Endothelial cell of umbilical vein (primary cell): ENCODE data around the gene C13orf46. TPM values are rescaled to one million over a fixed set of nuclear protein-coding genes. Genes with fewer than 3 reads are reported as not detected.

Experiments
- BruUV-seq: library from RNA; stranded (reverse); fragments of 400-500 nt; replicated peaks from 2 replicates; lab custom pipeline; 2021; lab: Mats Ljungman, UMichigan
- CTCF ChIA-PET: fragments of 300-600, 350-600 bp; sonication (Branson Sonifier 250); formaldehyde crosslinking; loops from one replicate; lab custom pipeline; 2021; ENCODE audit warnings: antibody characterized with exemption, inconsistent platforms; lab: Charles Lee
- POLR2A ChIA-PET: fragments of 300-600, 350-600 bp; sonication (Branson Sonifier 250); formaldehyde crosslinking; loops from one replicate; lab custom pipeline; 2021; ENCODE audit warnings: antibody characterized with exemption, inconsistent platforms; lab: Charles Lee
- DNase-seq: peaks from one replicate; pipeline ENCODE4 v3.0.0-alpha.2; 2011; ENCODE audit warnings: low read depth, low spot score
- FAIRE-seq: peaks from 2 replicates; lab custom pipeline; 2011; peaks lifted over from hg19 to GRCh38; lab: Jason Lieb, UNC
- H2AFZ ChIP-seq: 2 replicates; pipeline ENCODE4 v1.6.0; 2012; ENCODE audit warnings: low read depth, low read length, control low read depth, inconsistent platforms
- H3K27ac ChIP-seq: 2 replicates; pipeline ENCODE4 v1.5.1; 2011; ENCODE audit warnings: low read depth, mild to moderate bottlenecking, control low read depth, low read length, moderate library complexity; ENCODE audit not compliant: insufficient read depth
- H3K27me3 ChIP-seq, 2 experiments: 2 replicates each; pipeline versions ENCODE4 v1.6.0 to v1.6.1; 2011; ENCODE audit warnings: low read length in 2 of 2, mixed read lengths in 1 of 2; ENCODE audit not compliant: control insufficient read depth in 2 of 2, insufficient read depth in 2 of 2
- H3K36me3 ChIP-seq, 2 experiments: 2 replicates in 1 of 2; 3 replicates in 1 of 2; pipeline ENCODE4 v1.5.1; 2011; ENCODE audit warnings: low read length in 2 of 2, mild to moderate bottlenecking in 1 of 2, moderate library complexity in 1 of 2; ENCODE audit not compliant: control insufficient read depth in 2 of 2, insufficient read depth in 2 of 2; ENCODE audit errors: extremely low read depth in 1 of 2
- H3K4me1 ChIP-seq: 3 replicates; pipeline ENCODE4 v1.5.1; 2011; ENCODE audit warnings: mild to moderate bottlenecking, low read length; ENCODE audit not compliant: control insufficient read depth, insufficient read depth; ENCODE audit errors: extremely low read depth
- H3K4me2 ChIP-seq: 2 replicates; pipeline ENCODE4 v1.6.1; 2011; ENCODE audit warnings: low read length, control low read depth, mixed read lengths; ENCODE audit not compliant: insufficient read depth
- H3K4me3 ChIP-seq, 3 experiments: fragments of 200-600 bp in 1 of 3; sonication (generic), shearing (Covaris generic) in 1 of 3; replicated peaks in 1 of 3; 2 replicates each; pipeline ENCODE4 v1.5.1; 2011 to 2016; ENCODE audit warnings: control low read depth in 3 of 3, low read length in 3 of 3, mild to moderate bottlenecking in 2 of 3, inconsistent platforms in 1 of 3, low read depth in 1 of 3, moderate library complexity in 1 of 3; ENCODE audit not compliant: insufficient read depth in 1 of 3
- H3K79me2 ChIP-seq: 2 replicates; pipeline ENCODE4 v1.6.0; 2012; ENCODE audit warnings: low read length, inconsistent platforms; ENCODE audit not compliant: control insufficient read depth, insufficient read depth
- H3K9ac ChIP-seq: replicated peaks from 2 replicates; pipeline ENCODE3; 2011; ENCODE audit warnings: low read length, control low read depth; ENCODE audit not compliant: insufficient read depth; ENCODE audit errors: extremely low read depth
- H3K9me1 ChIP-seq: replicated peaks from 3 replicates; pipeline ENCODE4 v1.6.0; 2011; ENCODE audit warnings: mild to moderate bottlenecking, low read length; ENCODE audit not compliant: control insufficient read depth, insufficient read depth; ENCODE audit errors: extremely low read depth
- H3K9me3 ChIP-seq: replicated peaks from 2 replicates; pipeline ENCODE4 v1.5.1; 2012; ENCODE audit warnings: low read length, inconsistent platforms; ENCODE audit not compliant: control insufficient read depth, insufficient read depth
- H4K20me1 ChIP-seq: replicated peaks from 2 replicates; pipeline ENCODE3; 2011; ENCODE audit warnings: mild to moderate bottlenecking, low read length; ENCODE audit not compliant: control insufficient read depth, insufficient read depth; ENCODE audit errors: extremely low read depth
- EZH2 ChIP-seq: IDR thresholded peaks from 2 replicates; pipeline ENCODE4 v1.6.1; 2012; ENCODE audit warnings: borderline replicate concordance, low read depth, mild to moderate bottlenecking, moderate library complexity, low read length, inconsistent platforms; ENCODE audit not compliant: severe bottlenecking
- FOS ChIP-seq: IDR thresholded peaks from 2 replicates; pipeline ENCODE4 v1.6.1; 2011; ENCODE audit warnings: mild to moderate bottlenecking, low read length, moderate library complexity, borderline replicate concordance; ENCODE audit not compliant: insufficient read depth
- GATA2 ChIP-seq: IDR thresholded peaks from 2 replicates; pipeline ENCODE4 v1.7.0; 2011; ENCODE audit warnings: low read depth, mild to moderate bottlenecking, moderate library complexity, mixed read lengths, low read length; ENCODE audit not compliant: insufficient read length, insufficient read depth
- JUN ChIP-seq: IDR thresholded peaks from 2 replicates; pipeline ENCODE4 v1.6.1; 2011; ENCODE audit warnings: borderline replicate concordance, low read depth; ENCODE audit not compliant: insufficient read length, insufficient read depth
- MYC ChIP-seq: IDR thresholded peaks from one replicate; pipeline ENCODE4 v1.6.1; 2011; ENCODE audit warnings: mild to moderate bottlenecking, low read depth, low read length
- POLR2A ChIP-seq: IDR thresholded peaks from 2 replicates; pipeline ENCODE4 v1.6.1; 2012; ENCODE audit warnings: low read depth, mild to moderate bottlenecking, control low read depth, low read length
- POLR2AphosphoS5 ChIP-seq: IDR thresholded peaks from 2 replicates; pipeline ENCODE4 v1.6.1; 2012; ENCODE audit warnings: low read depth, mild to moderate bottlenecking, control low read depth, low read length, moderate library complexity; ENCODE audit not compliant: insufficient read depth
- dilution Hi-C: fragments of 300-500 bp; cut with MboI; formaldehyde crosslinking; loops from one replicate; pipeline ENCODE4 v1.15.0; 2019; ENCODE audit warnings: low sequenced_read_pairs; ENCODE audit not compliant: extremely low pct_ligation_motif_present
- intact Hi-C: fragments of 100-400 bp; cut with micrococcal nuclease; formaldehyde crosslinking; loops from one replicate; pipeline ENCODE4 v1.10.0; 2022
- polyA plus RNA-seq, 4 experiments: library from polyadenylated mRNA; depleted of rRNA in 3 of 4; stranded (reverse) in 3 of 4; unstranded in 1 of 4; fragments of >200 nt; gene quantifications; 2 replicates each; pipeline versions ENCODE4 v1.2.1 to v1.2.3, GENCODE V29; 2011 to 2012; ENCODE audit warnings: missing spikeins in 1 of 4
- total RNA-seq: library from RNA; stranded (reverse); gene quantifications from 2 replicates; pipeline ENCODE4 v1.2.3, GENCODE V29; 2021
- TF ChIP-seq, protein P1 (sequence below): IDR thresholded peaks from 2 replicates; pipeline ENCODE4 v1.6.1; 2011; ENCODE audit not compliant: insufficient read depth, insufficient read length
- TF ChIP-seq, protein P2 (sequence below), 2 donors: IDR thresholded peaks; 1 replicate in 1 of 2; 2 replicates in 1 of 2; pipeline ENCODE4 v1.5.1; 2011; ENCODE audit warnings: low read length in 2 of 2, mild to moderate bottlenecking in 2 of 2, moderate library complexity in 2 of 2, control low read depth in 1 of 2, inconsistent platforms in 1 of 2, low read depth in 1 of 2; ENCODE audit not compliant: insufficient read depth in 1 of 2; ENCODE audit errors: extremely low read depth in 1 of 2

C13orf46 gene
- total and polyA plus RNA-seq, 2 donors (not counting 3 experiments of a cell fraction or from before 2014, with no cell fraction given), result 1.3 to 1.7 TPM

DNA sequence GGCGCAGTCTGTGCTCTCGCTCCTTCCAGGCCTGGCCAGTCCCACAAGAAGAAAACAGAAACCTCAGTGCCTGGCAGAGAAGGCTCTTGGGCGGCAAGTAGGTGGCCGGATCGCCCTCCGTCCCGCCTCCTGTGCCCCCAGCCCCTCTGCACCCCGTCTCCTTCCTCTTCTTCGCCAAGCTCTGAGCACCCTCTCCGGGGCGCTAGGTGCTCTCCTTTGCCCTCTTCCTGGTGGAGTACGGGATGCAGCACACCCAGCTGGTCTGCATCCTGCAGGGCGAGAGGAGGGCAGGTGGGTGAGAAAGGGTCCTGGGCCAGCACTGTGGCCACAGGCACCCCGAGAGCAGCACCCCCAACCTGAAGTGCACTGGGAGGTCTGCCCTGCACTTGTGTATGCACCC, 17.3 kb downstream of the C13orf46 start:
- no peak overlapping the region for H3K9ac ChIP-seq
- H3K27me3 ChIP-seq, result no peaks in the 10 kb centered on the region
- no peaks in the 10 kb centered on the region for H3K79me2 ChIP-seq
- no peak for DNase-seq
- no peaks in the 10 kb centered on the region for H3K4me1 ChIP-seq
- H3K9me3 ChIP-seq, result no peaks in the 10 kb centered on the region
- H3K27ac ChIP-seq, result no peak overlapping the region
- H3K4me2 ChIP-seq, result no peak overlapping the region
- dilution Hi-C loops (no loop called here), intact Hi-C loops (no loop called here)
- POLR2A ChIA-PET, result no interaction called here
- no peaks in the 10 kb centered on the region for H3K36me3 ChIP-seq
- TF ChIP-seq, protein P1, sequence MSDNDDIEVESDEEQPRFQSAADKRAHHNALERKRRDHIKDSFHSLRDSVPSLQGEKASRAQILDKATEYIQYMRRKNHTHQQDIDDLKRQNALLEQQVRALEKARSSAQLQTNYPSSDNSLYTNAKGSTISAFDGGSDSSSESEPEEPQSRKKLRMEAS, result no peak
- TF ChIP-seq, protein P2, sequence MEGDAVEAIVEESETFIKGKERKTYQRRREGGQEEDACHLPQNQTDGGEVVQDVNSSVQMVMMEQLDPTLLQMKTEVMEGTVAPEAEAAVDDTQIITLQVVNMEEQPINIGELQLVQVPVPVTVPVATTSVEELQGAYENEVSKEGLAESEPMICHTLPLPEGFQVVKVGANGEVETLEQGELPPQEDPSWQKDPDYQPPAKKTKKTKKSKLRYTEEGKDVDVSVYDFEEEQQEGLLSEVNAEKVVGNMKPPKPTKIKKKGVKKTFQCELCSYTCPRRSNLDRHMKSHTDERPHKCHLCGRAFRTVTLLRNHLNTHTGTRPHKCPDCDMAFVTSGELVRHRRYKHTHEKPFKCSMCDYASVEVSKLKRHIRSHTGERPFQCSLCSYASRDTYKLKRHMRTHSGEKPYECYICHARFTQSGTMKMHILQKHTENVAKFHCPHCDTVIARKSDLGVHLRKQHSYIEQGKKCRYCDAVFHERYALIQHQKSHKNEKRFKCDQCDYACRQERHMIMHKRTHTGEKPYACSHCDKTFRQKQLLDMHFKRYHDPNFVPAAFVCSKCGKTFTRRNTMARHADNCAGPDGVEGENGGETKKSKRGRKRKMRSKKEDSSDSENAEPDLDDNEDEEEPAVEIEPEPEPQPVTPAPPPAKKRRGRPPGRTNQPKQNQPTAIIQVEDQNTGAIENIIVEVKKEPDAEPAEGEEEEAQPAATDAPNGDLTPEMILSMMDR (IDR thresholded peaks at IDR 0.05; ENCODE audit: extremely low read depth in 1 of 2, insufficient read depth in 1 of 2, low read depth in 1 of 2, low read length in 2 of 2), result no peak
- no peak for TF ChIP-seq MYC
- TF ChIP-seq POLR2A, result no peak
- CTCF ChIA-PET, result no interaction called here
- no peaks in the 10 kb centered on the region for H4K20me1 ChIP-seq
- H3K9me1 ChIP-seq, result no peaks in the 10 kb centered on the region
- no peak overlapping the region for H2AFZ ChIP-seq
- no peak overlapping the region for H3K4me3 ChIP-seq
- FAIRE-seq, result no peak
- no TSS peak for BruUV-seq

DNA sequence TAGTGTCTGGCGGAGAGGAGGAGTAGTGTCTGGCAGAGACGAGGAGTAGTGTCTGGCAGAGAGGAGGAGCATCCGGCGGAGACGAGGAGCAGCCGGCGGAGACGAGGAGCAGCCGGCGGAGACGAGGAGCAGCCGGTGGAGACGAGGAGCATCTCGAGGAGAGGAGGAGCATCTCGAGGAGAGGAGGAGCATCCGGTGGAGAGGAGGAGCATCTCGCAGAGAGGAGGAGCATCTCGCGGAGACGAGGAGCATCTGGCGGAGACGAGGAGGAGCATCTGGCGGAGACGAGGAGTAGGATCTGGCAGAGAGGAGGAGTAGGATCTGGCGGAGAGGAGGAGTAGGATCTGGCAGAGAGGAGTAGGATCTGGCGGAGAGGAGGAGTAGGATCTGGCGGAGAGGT, 18.2 kb downstream of the C13orf46 start:
- CTCF ChIA-PET, result no interaction called here
- Histone ChIP-seq H3K79me2 (no peaks in the 10 kb centered on the region), H3K4me3 (no peak overlapping the region), H3K9me1 (no peaks in the 10 kb centered on the region), H3K4me1 (no peaks in the 10 kb centered on the region), H4K20me1 (no peaks in the 10 kb centered on the region), H3K9me3 (no peaks in the 10 kb centered on the region), H2AFZ (no peak overlapping the region), H3K27ac (no peak overlapping the region), H3K27me3 (no peaks in the 10 kb centered on the region), H3K9ac (no peak overlapping the region), H3K4me2 (no peak overlapping the region), H3K36me3 (no peaks in the 10 kb centered on the region)
- BruUV-seq, result no TSS peak
- dilution Hi-C loops (no loop called here), intact Hi-C loops (no loop called here)
- POLR2A ChIA-PET, result no interaction called here
- no peak for TF ChIP-seq JUN
- TF ChIP-seq POLR2AphosphoS5, result no peak
- no peak for TF ChIP-seq POLR2A
- TF ChIP-seq EZH2, result no peak
- TF ChIP-seq, protein P2 (IDR thresholded peaks at IDR 0.05; ENCODE audit: extremely low read depth in 1 of 2, insufficient read depth in 1 of 2, low read depth in 1 of 2, low read length in 2 of 2), result no peak
- no peak for TF ChIP-seq MYC
- TF ChIP-seq, protein P1, result no peak
- no peak for TF ChIP-seq GATA2
- no peak for TF ChIP-seq FOS
- DNase-seq (no peak), FAIRE-seq (no peak)
